ENCODE results near the gene SKOR1.
A peak's percentile ranks its signal among the peaks of the same experiment; 100 is the strongest.

SKOR1 gene

GRCh38 chr15:67853454-67853853 is 28.1 kb downstream of the SKOR1 start:
- no peak for DNase-seq (ENCODE audit: low read depth)

- no peak for DNase-seq (ENCODE audit: low read depth)
Observed at GRCh38 chr15:67854358-67854757, 29.0 kb downstream of the SKOR1 start.

GRCh38 chr15:67855842-67856241 is 30.5 kb downstream of the SKOR1 start:
- DNase-seq (ENCODE audit: low read depth) = no peak

- no peak for DNase-seq (ENCODE audit: low read depth)
Observed at GRCh38 chr15:67857220-67857619, 31.9 kb downstream of the SKOR1 start.

- DNase-seq (ENCODE audit: low read depth) = no peak
Observed at GRCh38 chr15:67859331-67859946, 34.1 kb downstream of the SKOR1 start.

- no peak for DNase-seq (ENCODE audit: low read depth)
Observed at GRCh38 chr15:67861983-67862382, 36.7 kb downstream of the SKOR1 start.

- DNase-seq (ENCODE audit: low read depth) = no peak
Observed at GRCh38 chr15:67862750-67863441, 37.6 kb downstream of the SKOR1 start.

GRCh38 chr15:67863442-67863987 is 38.2 kb downstream of the SKOR1 start:
- DNase-seq (ENCODE audit: low read depth) = peak; percentile 48

- DNase-seq (ENCODE audit: low read depth) = no peak
Observed at GRCh38 chr15:67865331-67865730, 40.0 kb downstream of the SKOR1 start.

GRCh38 chr15:67865766-67866165 is 40.5 kb downstream of the SKOR1 start:
- DNase-seq (ENCODE audit: low read depth) = no peak

- no peak for DNase-seq (ENCODE audit: low read depth)
Observed at GRCh38 chr15:67869701-67870100, 44.4 kb downstream of the SKOR1 start.

- DNase-seq (ENCODE audit: low read depth) = no peak
Observed at GRCh38 chr15:67870868-67871408, 45.6 kb downstream of the SKOR1 start.

GRCh38 chr15:67873777-67874176 is 48.5 kb downstream of the SKOR1 start:
- no peak for DNase-seq (ENCODE audit: low read depth)

- no peak for DNase-seq (ENCODE audit: low read depth)
Observed at GRCh38 chr15:67878712-67879206, 53.5 kb downstream of the SKOR1 start.

- DNase-seq (ENCODE audit: low read depth) = no peak
Observed at GRCh38 chr15:67879440-67880129, 54.3 kb downstream of the SKOR1 start.

- DNase-seq (ENCODE audit: low read depth) = no peak
Observed at GRCh38 chr15:67880651-67881182, 55.4 kb downstream of the SKOR1 start.

GRCh38 chr15:67882487-67883233 is 57.4 kb downstream of the SKOR1 start:
- DNase-seq (ENCODE audit: low read depth) = no peak

- no peak for DNase-seq (ENCODE audit: low read depth)
Observed at GRCh38 chr15:67883234-67883773, 58.0 kb downstream of the SKOR1 start.

- DNase-seq (ENCODE audit: low read depth) = no peak
Observed at GRCh38 chr15:67884009-67884408, 58.7 kb downstream of the SKOR1 start.
